ENCODE data around the gene U2AF1.
"Not testable (repeated sequence)": the region's sequence is repeated elsewhere in the genome, so short reads cannot be mapped to it uniquely, and the experiment has no call there.

The U2AF1 gene, protein sequence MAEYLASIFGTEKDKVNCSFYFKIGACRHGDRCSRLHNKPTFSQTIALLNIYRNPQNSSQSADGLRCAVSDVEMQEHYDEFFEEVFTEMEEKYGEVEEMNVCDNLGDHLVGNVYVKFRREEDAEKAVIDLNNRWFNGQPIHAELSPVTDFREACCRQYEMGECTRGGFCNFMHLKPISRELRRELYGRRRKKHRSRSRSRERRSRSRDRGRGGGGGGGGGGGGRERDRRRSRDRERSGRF

DNA sequence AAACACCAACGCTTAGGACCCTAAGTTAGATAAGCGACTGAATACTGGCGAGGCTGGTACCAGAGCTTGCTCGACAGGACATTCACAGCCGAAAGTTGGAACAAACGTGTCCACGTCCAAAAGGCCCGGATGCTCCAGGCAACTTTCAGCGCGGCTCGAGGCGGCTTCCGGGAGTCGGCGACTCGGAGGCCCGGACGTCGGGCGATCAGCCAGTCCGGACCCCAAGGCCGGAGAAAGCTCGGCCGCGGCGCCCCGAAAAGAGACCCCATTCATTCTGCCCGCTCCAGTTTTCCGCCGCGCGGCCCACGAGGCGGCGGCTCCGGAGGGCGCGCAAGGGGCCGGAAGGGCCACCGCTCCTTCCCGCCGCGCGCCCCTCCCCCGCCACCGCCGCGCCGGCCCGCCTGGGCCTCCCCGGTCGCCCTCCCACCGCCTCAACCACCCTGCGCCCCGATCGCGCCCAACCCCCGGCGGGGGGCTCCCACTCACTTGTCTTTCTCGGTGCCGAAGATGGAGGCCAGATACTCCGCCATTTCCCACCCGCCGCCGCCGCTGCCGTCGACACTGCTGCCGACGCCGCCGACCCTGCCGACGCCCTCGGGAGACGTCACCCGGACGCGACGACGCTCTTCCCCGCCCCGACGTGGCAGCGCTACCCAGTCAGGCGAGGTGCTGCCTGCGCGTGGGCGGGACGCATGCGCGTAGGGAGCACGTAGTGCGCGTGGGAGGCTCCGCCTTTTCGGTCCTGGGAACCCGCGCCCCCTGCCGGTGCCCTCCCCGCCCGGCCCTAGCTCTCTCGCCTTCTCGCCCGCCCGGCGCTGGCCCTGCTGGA is at the start of gene U2AF1:
Gene U2AF1 (minus strand): TSS at position 606 of the 829 bp plus-strand sequence. CDS start 76 bp downstream, at position 530.
- H3K4me3 ChIP-seq (ENCODE audit: control insufficient read depth, low read depth, low read length) = peak within 1 kb of the TSS; percentile 59
- DNase-seq (ENCODE audit: low read depth) = not testable (repeated sequence)

GRCh38 chr21:43153601-43154000 is 46.2 kb upstream of the U2AF1 start:
- DNase-seq (ENCODE audit: low read depth); H3K4me3 ChIP-seq (ENCODE audit: control insufficient read depth, low read depth, low read length): not testable (repeated sequence)

- not testable (repeated sequence) for H3K4me3 ChIP-seq (ENCODE audit: control insufficient read depth, low read depth, low read length); DNase-seq (ENCODE audit: low read depth)
These were observed 42.0 kb upstream of the U2AF1 start for GRCh38 chr21:43149344-43149743.

DNA sequence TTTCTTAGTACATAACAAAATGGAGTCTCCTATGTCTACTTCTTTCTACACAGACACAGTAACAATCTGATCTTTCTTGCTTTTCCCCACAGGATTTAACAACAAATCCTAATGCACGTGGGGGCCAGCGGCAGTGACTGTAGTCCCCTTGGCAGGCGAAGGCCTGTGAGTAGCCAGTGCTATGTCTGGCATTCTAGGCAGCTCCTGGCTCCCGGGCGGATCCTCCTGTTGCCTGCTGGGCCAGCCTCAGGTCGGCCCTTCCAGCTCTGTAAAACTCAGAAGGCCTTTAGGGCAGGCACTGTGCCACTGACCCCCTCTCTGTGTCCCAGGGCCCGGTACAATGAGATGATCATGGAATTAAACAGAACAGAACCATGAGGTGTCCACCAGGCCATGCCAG is 40.6 kb upstream of the U2AF1 start:
- not testable (repeated sequence) for DNase-seq (ENCODE audit: low read depth)

GRCh38 chr21:43146637-43147036 is 39.3 kb upstream of the U2AF1 start:
- DNase-seq (ENCODE audit: low read depth); H3K4me3 ChIP-seq (ENCODE audit: control insufficient read depth, low read depth, low read length): not testable (repeated sequence)

More for the DNA sequence above, 40.6 kb upstream of the U2AF1 start:
- H3K4me3 ChIP-seq (ENCODE audit: control insufficient read depth, low read depth, low read length) = not testable (repeated sequence)

- H3K4me3 ChIP-seq (ENCODE audit: control insufficient read depth, low read depth, low read length); DNase-seq (ENCODE audit: low read depth): not testable (repeated sequence)
These were observed 34.0 kb upstream of the U2AF1 start for GRCh38 chr21:43141407-43141806.

GRCh38 chr21:43138944-43139343 is 31.6 kb upstream of the U2AF1 start:
- DNase-seq (ENCODE audit: low read depth); H3K4me3 ChIP-seq (ENCODE audit: control insufficient read depth, low read depth, low read length): not testable (repeated sequence)

DNA sequence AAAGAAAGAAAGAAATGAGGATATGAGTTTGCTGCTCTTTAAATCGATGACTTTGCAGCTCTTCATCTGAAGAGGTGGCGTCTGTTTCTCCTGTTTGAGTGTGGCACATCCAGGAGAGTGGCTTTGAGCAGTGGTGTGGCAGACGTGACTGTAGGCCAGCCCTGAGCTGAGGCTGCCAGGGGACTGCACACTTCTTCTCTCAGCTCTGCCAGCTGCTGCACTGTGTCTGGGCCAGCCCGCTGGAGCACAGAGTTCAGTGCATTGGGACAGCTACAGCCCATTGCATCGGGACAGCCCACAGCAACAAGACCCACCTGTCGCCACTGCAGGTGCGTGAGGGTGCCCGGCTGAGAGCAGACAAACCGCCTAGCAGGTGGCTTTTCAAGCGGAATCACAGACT is 27.1 kb upstream of the U2AF1 start:
- H3K4me3 ChIP-seq (ENCODE audit: control insufficient read depth, low read depth, low read length); DNase-seq (ENCODE audit: low read depth): not testable (repeated sequence)

DNA sequence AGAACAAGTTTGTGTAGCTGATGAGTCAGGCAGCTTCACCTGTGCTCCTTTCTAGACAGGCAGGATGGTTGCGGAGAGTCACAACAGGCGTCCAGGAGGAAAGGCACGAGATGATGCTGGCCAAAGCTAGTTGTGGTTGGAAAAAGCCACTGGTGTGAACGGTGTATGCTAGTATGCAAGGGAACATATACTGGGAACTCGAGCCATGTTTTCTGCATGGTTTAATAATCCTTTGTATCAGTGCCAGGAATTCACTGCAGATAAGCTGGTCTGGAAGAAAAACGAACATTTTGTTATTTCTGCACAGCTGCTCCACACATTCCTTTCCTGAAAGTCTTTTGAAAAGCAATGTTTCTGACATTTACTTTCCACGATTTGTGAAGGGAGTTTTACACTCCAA is 22.7 kb upstream of the U2AF1 start:
- not testable (repeated sequence) for H3K4me3 ChIP-seq (ENCODE audit: control insufficient read depth, low read depth, low read length); DNase-seq (ENCODE audit: low read depth)

DNA sequence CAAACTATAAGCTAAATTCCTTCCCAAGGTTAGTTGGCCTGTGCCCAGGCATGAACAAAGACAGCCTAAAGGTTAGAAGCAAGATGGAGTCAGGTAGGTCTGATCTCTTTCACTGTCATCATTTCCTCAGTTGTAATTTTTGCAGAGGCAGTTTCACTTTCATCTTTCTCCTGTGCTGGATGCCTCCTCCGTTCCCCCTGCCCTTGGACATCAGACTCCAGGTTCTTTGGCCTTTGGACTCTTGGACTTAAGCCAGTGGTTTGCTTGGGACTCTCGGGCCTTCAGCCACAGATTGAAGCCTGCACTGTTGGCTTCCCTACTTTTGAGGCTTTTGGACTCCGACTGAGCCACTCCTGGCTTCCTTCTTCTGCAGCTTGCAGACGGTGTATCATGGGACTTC is 8.6 kb upstream of the U2AF1 start:
- not testable (repeated sequence) for H3K4me3 ChIP-seq (ENCODE audit: control insufficient read depth, low read depth, low read length); DNase-seq (ENCODE audit: low read depth)

- not testable (repeated sequence) for DNase-seq (ENCODE audit: low read depth); H3K4me3 ChIP-seq (ENCODE audit: control insufficient read depth, low read depth, low read length)
These were observed 7.1 kb upstream of the U2AF1 start for GRCh38 chr21:43114483-43114882.

- H3K4me3 ChIP-seq (ENCODE audit: control insufficient read depth, low read depth, low read length); DNase-seq (ENCODE audit: low read depth): not testable (repeated sequence)
These were observed 1.6 kb upstream of the U2AF1 start for GRCh38 chr21:43109006-43109405.

DNA sequence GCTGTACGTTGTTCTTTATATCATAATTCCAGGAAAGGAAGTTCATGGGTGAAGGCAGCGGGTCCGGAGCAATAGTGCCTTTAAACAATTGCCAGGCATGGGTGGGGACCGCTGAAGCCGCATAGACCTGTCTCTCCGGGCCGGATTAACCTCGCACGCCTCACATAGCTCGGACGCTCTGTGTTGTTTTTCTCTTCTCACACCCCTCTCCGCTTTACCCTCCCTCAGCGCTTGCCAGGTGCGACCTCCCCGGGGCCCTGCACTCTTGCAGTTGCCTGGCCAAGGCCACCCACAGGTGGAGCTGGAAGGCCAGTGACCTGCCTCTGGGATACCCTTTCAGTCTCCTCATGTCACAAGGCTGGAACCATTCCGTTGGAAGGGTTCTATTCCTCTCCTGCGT is 807 bp upstream of the U2AF1 start:
- not testable (repeated sequence) for DNase-seq (ENCODE audit: low read depth); H3K4me3 ChIP-seq (ENCODE audit: control insufficient read depth, low read depth, low read length)

- not testable (repeated sequence) for H3K4me3 ChIP-seq (ENCODE audit: control insufficient read depth, low read depth, low read length); DNase-seq (ENCODE audit: low read depth)
These were observed 396 bp upstream of the U2AF1 start for GRCh38 chr21:43107794-43108137.

DNA sequence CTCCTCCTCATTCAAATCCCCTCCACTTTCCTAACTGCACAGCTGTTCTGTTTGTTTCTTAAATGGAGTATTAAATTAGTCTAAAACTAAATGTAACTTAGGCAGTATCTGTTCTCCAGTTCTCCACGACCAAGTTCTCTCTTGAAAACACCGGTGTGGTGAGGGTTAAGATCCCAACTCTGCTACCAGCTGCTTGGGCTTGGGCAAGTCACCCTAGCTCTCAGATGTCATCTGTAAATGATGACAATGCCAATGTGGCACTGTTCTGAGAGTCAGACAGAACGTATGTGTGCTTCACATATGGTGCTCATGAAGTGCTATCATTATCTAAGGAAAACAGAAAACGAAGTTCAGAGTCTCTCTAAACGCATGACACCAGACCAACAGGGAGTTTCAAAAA is 2.7 kb downstream of the U2AF1 start:
- not testable (repeated sequence) for DNase-seq (ENCODE audit: low read depth); H3K4me3 ChIP-seq (ENCODE audit: control insufficient read depth, low read depth, low read length)

GRCh38 chr21:43102281-43102680 is 5.1 kb downstream of the U2AF1 start:
- not testable (repeated sequence) for H3K4me3 ChIP-seq (ENCODE audit: control insufficient read depth, low read depth, low read length); DNase-seq (ENCODE audit: low read depth)

- not testable (repeated sequence) for DNase-seq (ENCODE audit: low read depth); H3K4me3 ChIP-seq (ENCODE audit: control insufficient read depth, low read depth, low read length)
These were observed 5.7 kb downstream of the U2AF1 start for GRCh38 chr21:43101676-43102075.

DNA sequence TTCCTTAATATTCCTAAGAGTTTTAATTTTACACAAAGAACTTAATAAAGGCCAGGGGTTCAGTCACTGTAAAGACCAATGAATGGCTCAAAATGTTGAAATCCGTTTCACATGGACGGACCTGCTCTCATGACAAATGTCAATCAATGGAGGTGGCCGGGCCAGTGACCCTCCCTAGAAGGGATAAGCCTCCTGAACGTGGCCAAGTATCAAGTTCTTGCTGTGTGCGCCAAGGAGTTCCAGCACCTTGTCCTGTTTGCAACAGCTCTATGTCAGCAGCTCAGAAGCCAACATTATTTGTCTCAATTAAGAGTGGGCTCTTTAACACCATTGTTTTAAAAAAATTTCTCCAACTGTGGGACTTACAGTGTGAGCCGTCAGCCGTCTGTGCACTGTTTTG is 6.4 kb downstream of the U2AF1 start:
- H3K4me3 ChIP-seq (ENCODE audit: control insufficient read depth, low read depth, low read length); DNase-seq (ENCODE audit: low read depth): not testable (repeated sequence)

GRCh38 chr21:43091979-43092614 is 15.3 kb downstream of the U2AF1 start:
- not testable (repeated sequence) for H3K4me3 ChIP-seq (ENCODE audit: control insufficient read depth, low read depth, low read length); DNase-seq (ENCODE audit: low read depth)
